GM12872 (cell line): Measurements from ENCODE around the gene GALE.

Experiments used
- CTCF ChIP-seq: IDR thresholded peaks from 3 replicates; pipeline ENCODE4 v1.5.1; 2011; ENCODE audit warnings: low read depth, mild to moderate bottlenecking, low read length, moderate library complexity; ENCODE audit not compliant: insufficient read depth

Gene GALE

GRCh38 chr1:23791516-23792047 lies 9.0 kb downstream of the GALE start:
- no peak for TF ChIP-seq CTCF

- TF ChIP-seq CTCF = no peak
Observed at GRCh38 chr1:23790696-23791515, 9.6 kb downstream of the GALE start, which contains the start of gene LYPLA2. Gene LYPLA2 (plus strand): TSS chr1:23791145. CDS start chr1:23792683, 1,538 bp downstream.

GRCh38 chr1:23788695-23789094 lies 11.9 kb downstream of the GALE start:
- TF ChIP-seq CTCF = no peak

- TF ChIP-seq CTCF = no peak
Observed at GRCh38 chr1:23787701-23788100, 12.9 kb downstream of the GALE start.

GRCh38 chr1:23784846-23785245 lies 15.7 kb downstream of the GALE start:
- TF ChIP-seq CTCF = no peak

- no peak for TF ChIP-seq CTCF
Observed at GRCh38 chr1:23779826-23780371, 20.7 kb downstream of the GALE start.

- TF ChIP-seq CTCF = no peak
Observed at GRCh38 chr1:23777979-23778814, 22.4 kb downstream of the GALE start, which contains the start of gene PITHD1. Gene PITHD1 (plus strand): TSS chr1:23778418. CDS start chr1:23778516, 98 bp downstream.
